Suprapubic skin (tissue), 4 donors: ENCODE measurements around the gene LDLRAD4.

Experiments
- EP300 ChIP-seq: sonication (generic); formaldehyde crosslinking; IDR thresholded peaks from one replicate; pipeline ENCODE4 v1.6.1; 2017; ENCODE audit warnings: antibody characterized with exemption
- POLR2A ChIP-seq, 2 donors: fragments of 450-650 bp; IDR thresholded peaks; one replicate each; pipeline ENCODE4 v1.6.1; 2017; ENCODE audit warnings: antibody characterized with exemption in 2 of 2, mild to moderate bottlenecking in 2 of 2, moderate library complexity in 2 of 2
- POLR2AphosphoS5 ChIP-seq, 3 donors: sonication (generic); formaldehyde crosslinking; IDR thresholded peaks; one replicate each; pipeline ENCODE4 v1.6.1; 2017; ENCODE audit warnings: antibody characterized with exemption in 3 of 3
- TF ChIP-seq, protein P1 (sequence below), 2 donors: fragments of 200-600 bp in 1 of 2; fragments of 450-650 bp in 1 of 2; sonication (generic) in 1 of 2; IDR thresholded peaks; one replicate each; pipeline ENCODE4 v1.5.1; 2016 to 2019; ENCODE audit warnings: antibody characterized with exemption in 2 of 2, mild to moderate bottlenecking in 1 of 2, moderate library complexity in 1 of 2

DNA sequence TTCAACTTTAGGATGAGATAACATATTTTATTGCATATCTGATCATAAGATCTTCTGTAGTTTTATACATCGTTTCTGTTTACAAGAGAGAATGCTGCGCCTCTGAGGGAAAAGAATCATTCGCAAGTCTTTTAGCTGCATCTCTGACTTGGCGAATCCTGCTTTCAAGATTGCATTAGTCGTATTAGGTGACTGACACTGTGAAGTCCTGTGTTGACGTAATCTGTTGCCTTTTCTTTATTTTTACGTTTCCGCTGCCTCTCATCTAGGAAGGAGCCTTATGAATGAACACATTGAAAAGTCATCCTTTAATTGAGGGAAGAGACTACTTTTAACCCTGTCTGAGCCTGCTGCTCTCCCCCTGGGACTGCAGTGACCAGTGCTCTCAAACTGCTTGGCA is 101.5 kb downstream of the LDLRAD4 start:
- TF ChIP-seq, protein P1, sequence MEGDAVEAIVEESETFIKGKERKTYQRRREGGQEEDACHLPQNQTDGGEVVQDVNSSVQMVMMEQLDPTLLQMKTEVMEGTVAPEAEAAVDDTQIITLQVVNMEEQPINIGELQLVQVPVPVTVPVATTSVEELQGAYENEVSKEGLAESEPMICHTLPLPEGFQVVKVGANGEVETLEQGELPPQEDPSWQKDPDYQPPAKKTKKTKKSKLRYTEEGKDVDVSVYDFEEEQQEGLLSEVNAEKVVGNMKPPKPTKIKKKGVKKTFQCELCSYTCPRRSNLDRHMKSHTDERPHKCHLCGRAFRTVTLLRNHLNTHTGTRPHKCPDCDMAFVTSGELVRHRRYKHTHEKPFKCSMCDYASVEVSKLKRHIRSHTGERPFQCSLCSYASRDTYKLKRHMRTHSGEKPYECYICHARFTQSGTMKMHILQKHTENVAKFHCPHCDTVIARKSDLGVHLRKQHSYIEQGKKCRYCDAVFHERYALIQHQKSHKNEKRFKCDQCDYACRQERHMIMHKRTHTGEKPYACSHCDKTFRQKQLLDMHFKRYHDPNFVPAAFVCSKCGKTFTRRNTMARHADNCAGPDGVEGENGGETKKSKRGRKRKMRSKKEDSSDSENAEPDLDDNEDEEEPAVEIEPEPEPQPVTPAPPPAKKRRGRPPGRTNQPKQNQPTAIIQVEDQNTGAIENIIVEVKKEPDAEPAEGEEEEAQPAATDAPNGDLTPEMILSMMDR (IDR thresholded peaks at IDR 0.05): no peak
- TF ChIP-seq POLR2A (IDR thresholded peaks at IDR 0.05): no peak
- no peak for TF ChIP-seq EP300
- TF ChIP-seq POLR2AphosphoS5 (IDR thresholded peaks at IDR 0.05): no peak
